Activated CD4-positive, alpha-beta T cell treated with anti-CD3 and anti-CD28 coated beads, Interleukin-2, amount 50 U/mL, for 4 hours (primary cell): ENCODE measurements around the gene DHX30.

Experiments
- DNase-seq, 2 experiments: peaks; one replicate each; pipeline ENCODE4 v3.0.0-alpha.2; 2020

Gene DHX30

DNA sequence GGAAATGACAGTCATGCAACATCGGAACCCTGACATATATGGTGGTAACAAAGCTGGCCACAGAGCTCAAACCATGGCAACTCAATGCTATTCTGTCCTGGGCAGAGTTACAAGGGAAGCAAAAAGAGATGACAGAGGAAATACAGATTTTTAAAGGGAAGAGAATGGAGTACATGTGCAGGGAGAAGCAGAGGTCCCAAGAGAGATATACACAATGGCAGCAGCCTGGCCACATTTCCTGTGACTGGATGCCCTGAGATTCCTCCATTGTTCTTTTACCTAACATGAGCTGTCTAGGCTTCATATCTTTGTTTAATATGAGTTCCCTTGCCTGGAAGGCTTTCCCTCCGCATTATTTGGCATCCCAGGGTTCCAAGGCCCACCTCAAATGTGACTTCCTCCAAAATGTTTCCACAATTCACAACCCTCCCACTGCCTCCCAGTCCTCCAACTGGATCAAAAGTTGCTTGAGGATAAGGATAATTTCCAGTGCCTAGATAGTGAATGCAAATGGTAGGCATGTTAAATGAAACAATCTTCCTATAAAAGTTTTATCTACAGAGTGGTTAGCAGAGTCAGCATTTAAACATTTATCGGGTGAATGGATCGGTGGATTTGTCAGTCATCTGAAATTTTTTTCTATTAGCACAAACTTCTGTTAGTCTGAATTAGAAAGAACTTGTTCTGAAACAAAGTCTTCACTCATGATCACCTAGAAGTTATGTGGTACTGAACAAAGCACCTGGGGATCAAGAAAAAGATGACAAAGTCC is 86.2 kb downstream of the DHX30 start:
- DNase-seq = no peak

GRCh38 chr3:47890126-47890827 is 87.3 kb downstream of the DHX30 start:
- DNase-seq = no peak

DNA sequence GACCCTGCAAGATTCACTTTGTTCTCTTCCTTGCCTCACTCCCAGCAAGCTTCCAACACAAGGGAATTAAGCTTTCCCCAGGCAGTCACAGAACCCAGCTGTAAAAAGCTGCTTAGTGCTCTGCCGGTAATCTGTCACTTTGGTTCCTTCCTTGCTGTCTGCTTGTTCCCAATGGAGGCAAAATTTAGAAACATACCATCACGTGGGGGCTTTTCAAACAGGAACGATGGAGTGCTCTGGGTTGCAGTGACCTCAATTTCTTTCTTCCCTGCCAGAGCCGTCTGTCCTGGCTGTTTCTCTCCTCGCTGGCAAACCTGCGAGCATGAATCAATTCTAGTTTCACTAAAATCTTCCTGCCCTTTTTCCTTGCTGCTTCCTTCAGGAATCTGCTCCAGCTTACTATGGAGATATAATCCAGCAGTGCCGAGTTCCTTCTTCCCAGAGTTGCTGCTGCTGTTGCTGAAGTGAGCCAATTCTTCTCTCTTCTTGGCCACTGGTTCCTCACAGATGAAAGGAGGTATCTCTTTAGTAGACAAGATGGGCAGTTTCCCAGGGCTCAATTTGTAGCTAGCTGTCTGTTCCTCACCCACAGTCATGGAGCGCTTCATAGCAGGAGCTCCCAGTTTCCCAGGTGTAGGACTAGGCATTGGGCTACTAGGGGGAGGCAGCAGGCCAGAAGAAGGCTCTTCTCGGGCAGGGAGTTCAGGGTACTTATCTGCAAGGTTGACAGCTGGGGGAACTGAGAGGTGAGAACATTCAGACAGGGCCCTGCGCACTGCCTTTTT is 88.1 kb downstream of the DHX30 start:
- DNase-seq = no peak

GRCh38 chr3:47891613-47892005 is 88.7 kb downstream of the DHX30 start:
- no peak for DNase-seq

- DNase-seq = no peak
Observed at GRCh38 chr3:47892286-47893040, 89.5 kb downstream of the DHX30 start.

- no peak for DNase-seq
Observed at GRCh38 chr3:47895241-47895640, 92.3 kb downstream of the DHX30 start.

- DNase-seq = no peak
Observed at GRCh38 chr3:47896736-47897135, 93.8 kb downstream of the DHX30 start.

- no peak for DNase-seq
Observed at GRCh38 chr3:47897954-47898353, 95.0 kb downstream of the DHX30 start.

- DNase-seq = no peak
Observed at GRCh38 chr3:47899495-47900108, 96.7 kb downstream of the DHX30 start.
